K562 (cell line): ENCODE measurements around the gene ADGRG1. TPM values are rescaled to one million over a fixed set of nuclear protein-coding genes. Genes with fewer than 3 reads are reported as not detected.

Source experiments
- ATAC-seq: fragments of 200-7000 bp; cut with Tn5 transposase; 3 replicates; pipeline ENCODE4 v1.9.1; 2020; ENCODE audit warnings: moderate library complexity
- BruUV-seq: library from RNA; stranded (reverse); fragments of 400-500 nt; replicated peaks from 2 replicates; lab custom pipeline; 2021; lab: Mats Ljungman, UMichigan
- CTCF ChIA-PET: fragments of 300-600 bp; formaldehyde crosslinking; extraction: SDS; loops from one replicate; lab custom pipeline; 2021; ENCODE audit warnings: low intra/inter-chr PET ratio; lab: Yijun Ruan, JAX
- POLR2A ChIA-PET: fragments of 300-600, 350-650 bp; sonication (Branson Sonifier 250); formaldehyde crosslinking; extraction: SDS; loops from one replicate; lab custom pipeline; 2021; ENCODE audit warnings: antibody characterized with exemption, inconsistent platforms; lab: Yijun Ruan, JAX
- DNase-seq, 4 experiments: peaks; one replicate each; pipeline versions ENCODE4 v3.0.0 to v3.0.0-alpha.2; 2011 to 2018; ENCODE audit warnings: low spot score in 3 of 4, mixed read lengths in 3 of 4; ENCODE audit errors: extremely low read depth in 1 of 4
- FAIRE-seq: peaks from 2 replicates; lab custom pipeline; 2011; peaks lifted over from hg19 to GRCh38; lab: Jason Lieb, UNC
- H2AFZ ChIP-seq: 2 replicates; pipeline ENCODE4 v1.6.0; 2011; ENCODE audit warnings: low read depth, low read length, control low read depth, inconsistent platforms
- H3K27ac ChIP-seq: fragments of 200-600 bp; 3 replicates; pipeline ENCODE4 v1.8.0; 2011; ENCODE audit warnings: low read depth, mild to moderate bottlenecking, control low read depth, inconsistent platforms, low read length, moderate library complexity, mixed read lengths; ENCODE audit errors: extremely low read depth
- H3K27me3 ChIP-seq, 2 experiments: fragments of 300-600 bp in 1 of 2; 2 replicates in 1 of 2; 3 replicates in 1 of 2; pipeline versions ENCODE4 v1.6.0 to v1.8.0; 2011; ENCODE audit warnings: inconsistent platforms in 2 of 2, low read length in 2 of 2, mild to moderate bottlenecking in 1 of 2, mixed read lengths in 1 of 2, moderate library complexity in 1 of 2; ENCODE audit not compliant: control insufficient read depth in 2 of 2, insufficient read depth in 2 of 2
- H3K36me3 ChIP-seq: fragments of 300-600 bp; 3 replicates; pipeline ENCODE4 v1.8.0; 2011; ENCODE audit warnings: mild to moderate bottlenecking, low read length, inconsistent platforms; ENCODE audit not compliant: control insufficient read depth, insufficient read depth
- H3K4me1 ChIP-seq, 2 experiments: fragments of 200-600 bp in 1 of 2; replicated peaks in 1 of 2; 2 replicates in 1 of 2; 3 replicates in 1 of 2; pipeline versions ENCODE4 v1.5.1 to v1.8.0; 2011; ENCODE audit warnings: inconsistent platforms in 2 of 2, low read length in 2 of 2, mild to moderate bottlenecking in 1 of 2, mixed read lengths in 1 of 2, moderate library complexity in 1 of 2; ENCODE audit not compliant: control insufficient read depth in 2 of 2, insufficient read depth in 2 of 2
- H3K4me2 ChIP-seq: 2 replicates; pipeline ENCODE4 v1.6.1; 2011; ENCODE audit warnings: low read length, control low read depth, inconsistent platforms, mixed read lengths; ENCODE audit not compliant: insufficient read depth
- H3K4me3 ChIP-seq: fragments of 200-600 bp; sonication (generic), shearing (Covaris generic); 2 replicates; pipeline ENCODE4 v1.5.1; 2016; ENCODE audit warnings: control low read depth, inconsistent platforms
- H3K79me2 ChIP-seq: fragments of 200-600 bp; 3 replicates; pipeline ENCODE4 v1.8.0; 2011; ENCODE audit warnings: low read length, inconsistent platforms; ENCODE audit not compliant: control insufficient read depth, insufficient read depth
- H3K9ac ChIP-seq, 2 experiments: 2 replicates each; pipeline versions ENCODE4 v1.6.0 to v1.6.1; 2011; ENCODE audit warnings: low read depth in 2 of 2, low read length in 2 of 2, control low read depth in 1 of 2, inconsistent platforms in 1 of 2, mild to moderate bottlenecking in 1 of 2, mixed read lengths in 1 of 2; ENCODE audit not compliant: insufficient read depth in 1 of 2
- H3K9me1 ChIP-seq: one replicate; pipeline ENCODE4 v1.6.0; 2011; ENCODE audit warnings: inconsistent platforms, mild to moderate bottlenecking, low read length, moderate library complexity; ENCODE audit not compliant: control insufficient read depth, insufficient read depth
- H3K9me3 ChIP-seq: replicated peaks from 2 replicates; pipeline ENCODE4 v1.5.1; 2011; ENCODE audit warnings: low read depth, low read length, inconsistent platforms; ENCODE audit not compliant: control insufficient read depth, insufficient read depth
- H4K20me1 ChIP-seq: replicated peaks from 2 replicates; pipeline ENCODE4 v1.6.1; 2011; ENCODE audit warnings: low read length, inconsistent platforms, mixed read lengths; ENCODE audit not compliant: control insufficient read depth, insufficient read depth
- OTX1 ChIP-seq: fragments of 450-650 bp; formaldehyde crosslinking; IDR thresholded peaks from 2 replicates; pipeline ENCODE4 v1.4.0; 2022; ENCODE audit warnings: mild to moderate bottlenecking
- SUPT5H ChIP-seq: fragments of 450-650 bp; IDR thresholded peaks from 2 replicates; pipeline ENCODE4 v1.6.1; 2016
- TGIF2 ChIP-seq: sonication (generic); formaldehyde crosslinking; IDR thresholded peaks from 2 replicates; pipeline ENCODE4 v1.8.1; 2022; ENCODE audit warnings: mild to moderate bottlenecking, missing genetic modification reagents, moderate library complexity
- ZKSCAN8 ChIP-seq: fragments of 200-800 bp; sonication (Bioruptor generic); IDR thresholded peaks from 2 replicates; pipeline ENCODE4 v1.6.1; 2016; ENCODE audit warnings: missing genetic modification characterization, missing compliant biosample characterization
- ZNF165 ChIP-seq: fragments of 250-450 bp; sonication (Bioruptor Pico); IDR thresholded peaks from 2 replicates; pipeline ENCODE4 v1.4.0; 2020; ENCODE audit warnings: borderline replicate concordance
- WGBS: fragments of 100-300 bp; shearing (Covaris generic); methylation state at CpG from one replicate; pipeline ENCODE4 v1.1.6; 2016; ENCODE audit warnings: low coverage, mixed read lengths; ENCODE audit not compliant: insufficient coverage; ENCODE audit errors: missing lambda C conversion rate; 5-methylcytosine and 5-hydroxymethylcytosine counted together
- in situ Hi-C: fragments of 300-500 bp; cut with MboI; formaldehyde crosslinking; loops from 4 replicates; pipeline ENCODE4 v1.15.0; 2018; ENCODE audit warnings: inconsistent platforms, mixed read lengths
- intact Hi-C: fragments of 100-400 bp; cut with micrococcal nuclease; formaldehyde crosslinking; loops from 2 replicates; pipeline ENCODE4 v1.14.2; 2022
- polyA plus RNA-seq, 8 experiments: library from polyadenylated mRNA; depleted of rRNA in 4 of 8; stranded (reverse) in 5 of 8; unstranded in 3 of 8; fragments of >200 nt; fragmentation: Nextera tagmentation in 2 of 8; fragmentation: Illumina TruSeq in 1 of 8; extraction: Ambion mirVana in 2 of 8; extraction: Trizol in 1 of 8; gene quantifications; 2 replicates each; pipeline versions ENCODE4 v1.2.1 to v1.2.3, GENCODE V29; 2011 to 2014; ENCODE audit warnings: inconsistent platforms in 1 of 8, missing spikeins in 1 of 8
- total RNA-seq, 7 experiments: library from RNA; depleted of rRNA in 6 of 7; stranded (reverse); fragments of >200 nt in 6 of 7; fragmentation: Illumina TruSeq in 2 of 7; extraction: Trizol in 2 of 7; gene quantifications; 2 replicates each; pipeline versions ENCODE4 v1.2.1 to v1.2.3, GENCODE V29; 2011 to 2021; ENCODE audit warnings: low replicate concordance in 1 of 7
- TF ChIP-seq, protein P1 (sequence below): sonication (generic); formaldehyde crosslinking; IDR thresholded peaks from 2 replicates; pipeline ENCODE4 v1.8.1; 2022; ENCODE audit warnings: missing genetic modification reagents

The ADGRG1 gene
- total and polyA plus RNA-seq, 9 of the 15 experiments (the other 6 are each of a cell fraction or from before 2014, with no cell fraction given) = 0.04 to 0.31 (median 0.16) TPM; not detected in 6

DNA sequence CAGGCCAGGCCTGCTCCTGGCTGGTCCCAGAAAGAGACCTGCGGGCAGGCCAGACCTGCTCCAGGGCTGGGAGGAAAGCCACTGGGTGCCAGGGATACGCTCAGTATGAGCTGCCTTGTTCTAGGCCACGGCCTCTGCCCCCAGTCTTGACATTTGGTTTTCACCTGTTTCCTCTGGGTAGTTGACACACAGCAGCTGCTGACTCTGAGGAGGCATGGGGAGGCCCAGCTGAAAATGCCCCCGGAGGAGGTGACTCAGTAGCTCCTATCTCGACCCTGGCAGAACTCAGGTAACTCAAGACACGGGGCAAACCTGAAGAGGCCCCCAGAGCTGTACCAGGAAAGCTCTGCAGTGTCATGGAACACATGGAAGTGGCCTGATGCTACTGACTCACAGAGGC, 13.9 kb upstream of the ADGRG1 start:
- Histone ChIP-seq H3K9me1 (no peaks in the 10 kb centered on the region), H3K27me3 (peaks cover 0 to 12% of the 10 kb centered on the region in 2 experiments; a peak in 2 of 5 replicates), H2AFZ (no peak overlapping the region), H3K4me3 (no peak overlapping the region), H3K9me3 (no peaks in the 10 kb centered on the region), H3K4me1 (peaks cover 3 to 11% of the 10 kb centered on the region in 2 experiments; a peak in 3 of 5 replicates), H3K27ac (no peak overlapping the region), H3K4me2 (no peak overlapping the region), H3K9ac (peak overlapping the region in 1 of 2 experiments; percentile 54; a peak in 1 of 4 replicates), H3K79me2 (no peaks in the 10 kb centered on the region), H4K20me1 (no peaks in the 10 kb centered on the region), H3K36me3 (no peaks in the 10 kb centered on the region)
- no TSS peak for BruUV-seq
- 26% methylated on average over 5 of the region's 6 CpGs for WGBS
- POLR2A ChIA-PET = no interaction called here
- FAIRE-seq (no peak), ATAC-seq (no peak), DNase-seq (no peak)
- TF ChIP-seq, protein P1, sequence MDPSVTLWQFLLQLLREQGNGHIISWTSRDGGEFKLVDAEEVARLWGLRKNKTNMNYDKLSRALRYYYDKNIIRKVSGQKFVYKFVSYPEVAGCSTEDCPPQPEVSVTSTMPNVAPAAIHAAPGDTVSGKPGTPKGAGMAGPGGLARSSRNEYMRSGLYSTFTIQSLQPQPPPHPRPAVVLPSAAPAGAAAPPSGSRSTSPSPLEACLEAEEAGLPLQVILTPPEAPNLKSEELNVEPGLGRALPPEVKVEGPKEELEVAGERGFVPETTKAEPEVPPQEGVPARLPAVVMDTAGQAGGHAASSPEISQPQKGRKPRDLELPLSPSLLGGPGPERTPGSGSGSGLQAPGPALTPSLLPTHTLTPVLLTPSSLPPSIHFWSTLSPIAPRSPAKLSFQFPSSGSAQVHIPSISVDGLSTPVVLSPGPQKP (CRISPR knock-in tag) = no peak
- TF ChIP-seq ZNF165 (CRISPR knock-in tag) (no peak), OTX1 (CRISPR knock-in tag) (no peak), ZKSCAN8 (CRISPR knock-in tag) (no peak), SUPT5H (no peak), TGIF2 (CRISPR knock-in tag) (no peak)
- CTCF ChIA-PET = no interaction called here
- in situ Hi-C loops = no loop called here
- intact Hi-C loops = no loop called here
